ENCODE measurements around the gene GARIN5A.

- no peak for TF ChIP-seq CTCF (conservative IDR thresholded peaks at IDR 0.05)
- no peak for TF ChIP-seq EZH2 (IDR thresholded peaks at IDR 0.05; ENCODE audit: low read depth)
These were observed 57.0 kb downstream of the GARIN5A start for GRCh38 chr19:50419580-50420035.

All from PC-9 (cell line).